Omental fat pad (tissue), 4 donors: Measurements from ENCODE around the gene SERPINI1. TPM values are rescaled to one million over a fixed set of nuclear protein-coding genes. Genes with fewer than 3 reads are reported as not detected.

ENCODE experiments used
- ATAC-seq: fragments of 150-250 bp; one replicate; pipeline ENCODE4 v1.9.1; 2016; ENCODE audit warnings: mild to moderate bottlenecking, moderate library complexity; ENCODE audit not compliant: low FRiP score
- DNase-seq: peaks from one replicate; pipeline ENCODE4 v3.0.0-alpha.2; 2019; ENCODE audit warnings: low spot score
- CTCF ChIP-seq, 3 donors: fragments of 450-650 bp; IDR thresholded peaks; one replicate each; pipeline ENCODE4 v1.5.1; 2016 to 2017; ENCODE audit warnings: antibody characterized with exemption in 3 of 3, mild to moderate bottlenecking in 3 of 3, moderate library complexity in 2 of 3
- total RNA-seq, 4 donors: library from RNA; depleted of rRNA; stranded (reverse); fragments of >200 nt; gene quantifications; one replicate each; pipeline ENCODE4 v1.1.0, GENCODE V29; 2016

The SERPINI1 gene
- total RNA-seq, 4 donors from 2014 or later = 2.2 to 7.1 (median 4.5) TPM

- DNase-seq = no peak
- ATAC-seq = no peak
Observed at GRCh38 chr3:167710552-167710951, 25.0 kb upstream of the SERPINI1 start.

DNA sequence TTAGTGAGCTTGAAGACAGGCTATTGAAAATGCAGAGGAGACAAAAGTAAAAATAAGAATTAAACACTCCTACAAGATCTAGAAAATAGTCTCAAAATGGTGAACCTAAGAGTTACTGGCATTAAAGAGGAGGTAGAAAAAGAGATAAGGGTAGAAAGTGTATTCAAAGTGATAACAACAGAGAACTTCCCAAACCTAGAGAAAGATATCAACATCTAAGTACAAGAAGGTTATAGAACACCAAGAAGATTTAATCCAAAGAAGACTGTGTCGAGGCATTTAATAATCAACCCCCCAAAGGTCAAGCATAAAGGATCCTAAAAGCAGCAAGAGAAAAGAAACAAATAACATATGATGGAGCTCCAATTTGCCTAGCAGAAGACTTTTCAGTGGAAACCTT is 24.1 kb upstream of the SERPINI1 start:
- no peak for TF ChIP-seq CTCF (IDR thresholded peaks at IDR 0.05)
- ATAC-seq = no peak
- no peak for DNase-seq

More at GRCh38 chr3:167710552-167710951, 25.0 kb upstream of the SERPINI1 start:
- TF ChIP-seq CTCF (IDR thresholded peaks at IDR 0.05) = no peak

GRCh38 chr3:167712445-167712844 is 23.1 kb upstream of the SERPINI1 start:
- no peak for DNase-seq
- TF ChIP-seq CTCF (IDR thresholded peaks at IDR 0.05) = no peak
- ATAC-seq = no peak

GRCh38 chr3:167714871-167715270 is 20.6 kb upstream of the SERPINI1 start:
- TF ChIP-seq CTCF (IDR thresholded peaks at IDR 0.05) = no peak
- ATAC-seq (no peak), DNase-seq (no peak)

GRCh38 chr3:167716920-167717319 is 18.6 kb upstream of the SERPINI1 start:
- TF ChIP-seq CTCF (IDR thresholded peaks at IDR 0.05) = no peak
- ATAC-seq (no peak), DNase-seq (no peak)

DNA sequence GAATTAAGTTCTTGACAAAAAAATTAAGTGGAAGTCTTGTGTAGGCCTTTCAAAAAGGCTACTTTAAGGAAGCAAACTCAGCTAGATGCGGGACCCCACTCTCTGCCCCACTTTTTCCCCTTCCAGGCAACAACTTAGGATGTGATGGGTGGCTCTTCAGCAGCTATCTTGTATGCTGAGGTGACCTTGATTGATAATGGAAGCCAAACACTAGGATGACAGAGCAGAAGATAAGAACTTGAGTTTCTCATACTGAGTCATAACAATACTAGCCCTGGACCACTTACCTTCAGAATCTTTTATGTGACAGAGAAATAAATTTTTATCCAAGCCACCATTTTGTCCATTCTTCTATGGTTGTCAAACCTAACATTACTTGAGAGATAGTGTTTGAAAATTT is 16.9 kb upstream of the SERPINI1 start:
- TF ChIP-seq CTCF (IDR thresholded peaks at IDR 0.05) = no peak
- ATAC-seq = no peak
- DNase-seq = no peak

GRCh38 chr3:167723025-167723512 is 12.5 kb upstream of the SERPINI1 start:
- DNase-seq (no peak), ATAC-seq (no peak)
- TF ChIP-seq CTCF (IDR thresholded peaks at IDR 0.05) = no peak
